ENCODE data around the gene MON2. TPM values are rescaled to one million over a fixed set of nuclear protein-coding genes. Genes with fewer than 3 reads are reported as not detected.

The MON2 gene
- total and polyA plus RNA-seq, 10 of the 15 experiments (the other 5 are each of a cell fraction or from before 2014, with no cell fraction given): 5.4 to 34.3 (median 23.4) TPM

DNA sequence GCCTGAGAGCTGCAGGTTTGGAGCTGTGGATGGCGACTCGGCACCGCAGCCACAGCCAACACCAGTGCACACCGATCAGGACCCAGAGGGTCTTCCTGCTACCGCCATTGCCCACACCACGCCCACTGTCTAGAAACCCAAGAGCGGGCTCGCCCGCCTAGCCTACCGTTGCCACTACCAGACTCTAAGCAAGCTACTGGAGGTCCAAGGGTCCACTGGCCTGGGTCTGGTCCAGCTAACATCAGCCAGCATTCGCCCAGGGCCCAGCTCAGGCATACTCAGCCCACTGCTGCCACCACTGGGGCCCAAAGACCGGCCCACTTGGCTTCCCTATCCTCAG is 30.5 kb upstream of the MON2 start:
- ChIA-PET CTCF (interaction anchor here (0.6 to 5.7 kb wide), 12 partner anchors 12 to 1448 kb away, joined by 3 to 169 read pairs (median 9); partner anchors contain the start of gene MON2), POLR2A (no interaction called here), SMC1A (ENCODE audit: uncharacterized antibody, unreplicated experiment) (interaction anchor here (1.0 to 5.3 kb wide), 6 partner anchors 8 to 374 kb away, joined by 3 to 112 read pairs (median 6); no protein-coding TSS in a partner anchor), RAD21 (ENCODE audit: unreplicated experiment) (interaction anchor here (0.8 to 4.9 kb wide), 5 partner anchors 10 to 362 kb away, joined by 3 to 57 read pairs (median 4); no protein-coding TSS in a partner anchor)
- Histone ChIP-seq H3K27ac (ENCODE audit: control insufficient read depth, insufficient read depth) (no peak overlapping the region), H3K4me1 (ENCODE audit: control insufficient read depth, insufficient read depth, low read length) (peaks cover 14% of the 10 kb centered on the region), H3K4me3 (no peak overlapping the region), H3K27me3 (replicated peaks in 1 of 2; ENCODE audit: control insufficient read depth in 2 of 2, insufficient read depth in 2 of 2, low read length in 1 of 2) (0 out of 4 replicates have a peak, but pooled peaks cover 0 to 1% of the 10 kb centered on the region in 2 experiments), H3K36me3 (ENCODE audit: control insufficient read depth in 2 of 2, insufficient read depth in 2 of 2, low read length in 1 of 2) (no peaks in the 10 kb centered on the region), H3K9ac (ENCODE audit: control insufficient read depth, insufficient read depth, low read length) (no peak overlapping the region), H3K4me2 (ENCODE audit: control insufficient read depth, insufficient read depth) (peak overlapping the region; percentile 99; the same call in 1 of the 2 replicates), H2AFZ (ENCODE audit: control insufficient read depth, low read depth, low read length) (peak overlapping the region; percentile 79; the same call in 1 of the 2 replicates), H3K9me3 (replicated peaks; ENCODE audit: control insufficient read depth, insufficient read depth, low read length) (no peaks in the 10 kb centered on the region), H3K79me2 (ENCODE audit: control insufficient read depth, insufficient read depth, low read length) (no peaks in the 10 kb centered on the region), H4K20me1 (ENCODE audit: control insufficient read depth, insufficient read depth) (no peaks in the 10 kb centered on the region)
- DNase-seq (ENCODE audit: low read depth, low spot score) (no peak), ATAC-seq (peak; percentile 30), FAIRE-seq (no peak)
- WGBS (ENCODE audit: insufficient coverage, insufficient replicate concordance, low lambda C conversion rate, missing lambda C conversion rate): 87% methylated on average over 12 of the region's 12 CpGs
- intact Hi-C loops (cut with micrococcal nuclease; ENCODE audit: unreplicated experiment): loop anchor here (5.0 kb wide), 2 partner anchors 146 to 376 kb away; no protein-coding TSS in a partner anchor
- no TSS peak for BruUV-seq (replicated peaks)
- in situ Hi-C loops (cut with MboI): loop anchor here (5.0 to 25.0 kb wide), 2 partner anchors 356 to 626 kb away; no protein-coding TSS in a partner anchor
- no peak for TF ChIP-seq PRDM15 (CRISPR knock-in tag; IDR thresholded peaks at IDR 0.05)
- TF ChIP-seq ZBTB11 (CRISPR knock-in tag; IDR thresholded peaks at IDR 0.05): no peak
- TF ChIP-seq ZZZ3 (IDR thresholded peaks at IDR 0.05; ENCODE audit: control insufficient read depth, insufficient read length, low read depth): no peak
- TF ChIP-seq DPF2 (IDR thresholded peaks at IDR 0.05): no peak
- TF ChIP-seq SKIL (IDR thresholded peaks at IDR 0.05; ENCODE audit: low read depth, poor library complexity, severe bottlenecking): no peak
- no peak for TF ChIP-seq NBN (IDR thresholded peaks at IDR 0.05)
- TF ChIP-seq NFYA (IDR thresholded peaks at IDR 0.05; ENCODE audit: borderline replicate concordance, low read depth, low read length): no peak
- TF ChIP-seq RBBP5 (conservative IDR thresholded peaks at IDR 0.05): no peak
- no peak for TF ChIP-seq NFIC (IDR thresholded peaks at IDR 0.05; ENCODE audit: low read depth, low read length)
- TF ChIP-seq, protein P1, sequence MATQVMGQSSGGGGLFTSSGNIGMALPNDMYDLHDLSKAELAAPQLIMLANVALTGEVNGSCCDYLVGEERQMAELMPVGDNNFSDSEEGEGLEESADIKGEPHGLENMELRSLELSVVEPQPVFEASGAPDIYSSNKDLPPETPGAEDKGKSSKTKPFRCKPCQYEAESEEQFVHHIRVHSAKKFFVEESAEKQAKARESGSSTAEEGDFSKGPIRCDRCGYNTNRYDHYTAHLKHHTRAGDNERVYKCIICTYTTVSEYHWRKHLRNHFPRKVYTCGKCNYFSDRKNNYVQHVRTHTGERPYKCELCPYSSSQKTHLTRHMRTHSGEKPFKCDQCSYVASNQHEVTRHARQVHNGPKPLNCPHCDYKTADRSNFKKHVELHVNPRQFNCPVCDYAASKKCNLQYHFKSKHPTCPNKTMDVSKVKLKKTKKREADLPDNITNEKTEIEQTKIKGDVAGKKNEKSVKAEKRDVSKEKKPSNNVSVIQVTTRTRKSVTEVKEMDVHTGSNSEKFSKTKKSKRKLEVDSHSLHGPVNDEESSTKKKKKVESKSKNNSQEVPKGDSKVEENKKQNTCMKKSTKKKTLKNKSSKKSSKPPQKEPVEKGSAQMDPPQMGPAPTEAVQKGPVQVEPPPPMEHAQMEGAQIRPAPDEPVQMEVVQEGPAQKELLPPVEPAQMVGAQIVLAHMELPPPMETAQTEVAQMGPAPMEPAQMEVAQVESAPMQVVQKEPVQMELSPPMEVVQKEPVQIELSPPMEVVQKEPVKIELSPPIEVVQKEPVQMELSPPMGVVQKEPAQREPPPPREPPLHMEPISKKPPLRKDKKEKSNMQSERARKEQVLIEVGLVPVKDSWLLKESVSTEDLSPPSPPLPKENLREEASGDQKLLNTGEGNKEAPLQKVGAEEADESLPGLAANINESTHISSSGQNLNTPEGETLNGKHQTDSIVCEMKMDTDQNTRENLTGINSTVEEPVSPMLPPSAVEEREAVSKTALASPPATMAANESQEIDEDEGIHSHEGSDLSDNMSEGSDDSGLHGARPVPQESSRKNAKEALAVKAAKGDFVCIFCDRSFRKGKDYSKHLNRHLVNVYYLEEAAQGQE (IDR thresholded peaks at IDR 0.05; ENCODE audit: low read depth, low read length): no peak
